Natural killer cell treated with Interleukin-12 subunit alpha and Interleukin-12 subunit beta and Interleukin-15 and Interleukin-18, amount 100 ng/mL, for 72 hours (primary cell): ENCODE measurements around the gene SLC16A8. TPM values are rescaled to one million over a fixed set of nuclear protein-coding genes. Genes with fewer than 3 reads are reported as not detected.
A peak's percentile ranks its signal among the peaks of the same experiment; 100 is the strongest.
"Not testable (repeated sequence)": the region's sequence is repeated elsewhere in the genome, so short reads cannot be mapped to it uniquely, and the experiment has no call there.

Experiments used
- ATAC-seq, 2 donors: fragments of 150-1000 bp; cut with Tn5 transposase in 1 of 2; sonication (Bioruptor Pico), chemical (Tn5 transposase) in 1 of 2; 2 replicates each; pipeline ENCODE4 v1.10.0; 2021
- DNase-seq: peaks from one replicate; pipeline ENCODE4 v3.0.0; 2022; ENCODE audit warnings: low spot score
- H3K27ac Mint-ChIP-seq, 2 donors: 1 replicate in 1 of 2; 2 replicates in 1 of 2; pipeline ENCODE4 v1.8.0; 2022; ENCODE audit warnings: mixed read lengths in 2 of 2, mild to moderate bottlenecking in 1 of 2, moderate library complexity in 1 of 2
- H3K27me3 Mint-ChIP-seq, 2 donors: 1 replicate in 1 of 2; 2 replicates in 1 of 2; pipeline ENCODE4 v1.8.0; 2022; ENCODE audit warnings: mixed read lengths in 2 of 2
- H3K36me3 Mint-ChIP-seq: one replicate; pipeline ENCODE4 v1.8.0; 2022; ENCODE audit warnings: mixed read lengths
- H3K4me1 Mint-ChIP-seq, 2 donors: 1 replicate in 1 of 2; 2 replicates in 1 of 2; pipeline ENCODE4 v1.8.0; 2022; ENCODE audit warnings: low read depth in 2 of 2, mixed read lengths in 2 of 2, mild to moderate bottlenecking in 1 of 2
- H3K4me3 Mint-ChIP-seq: one replicate; pipeline ENCODE4 v1.8.0; 2022; ENCODE audit warnings: mixed read lengths
- H3K9me3 Mint-ChIP-seq: 2 replicates; pipeline ENCODE4 v1.8.0; 2022; ENCODE audit warnings: mixed read lengths
- total RNA-seq, 2 donors: library from RNA; stranded (reverse); gene quantifications; one replicate each; pipeline ENCODE4 v1.2.3, GENCODE V29; 2022

SLC16A8 gene
- total RNA-seq, 2 donors from 2014 or later = 0.50 TPM; not detected in 1

DNA sequence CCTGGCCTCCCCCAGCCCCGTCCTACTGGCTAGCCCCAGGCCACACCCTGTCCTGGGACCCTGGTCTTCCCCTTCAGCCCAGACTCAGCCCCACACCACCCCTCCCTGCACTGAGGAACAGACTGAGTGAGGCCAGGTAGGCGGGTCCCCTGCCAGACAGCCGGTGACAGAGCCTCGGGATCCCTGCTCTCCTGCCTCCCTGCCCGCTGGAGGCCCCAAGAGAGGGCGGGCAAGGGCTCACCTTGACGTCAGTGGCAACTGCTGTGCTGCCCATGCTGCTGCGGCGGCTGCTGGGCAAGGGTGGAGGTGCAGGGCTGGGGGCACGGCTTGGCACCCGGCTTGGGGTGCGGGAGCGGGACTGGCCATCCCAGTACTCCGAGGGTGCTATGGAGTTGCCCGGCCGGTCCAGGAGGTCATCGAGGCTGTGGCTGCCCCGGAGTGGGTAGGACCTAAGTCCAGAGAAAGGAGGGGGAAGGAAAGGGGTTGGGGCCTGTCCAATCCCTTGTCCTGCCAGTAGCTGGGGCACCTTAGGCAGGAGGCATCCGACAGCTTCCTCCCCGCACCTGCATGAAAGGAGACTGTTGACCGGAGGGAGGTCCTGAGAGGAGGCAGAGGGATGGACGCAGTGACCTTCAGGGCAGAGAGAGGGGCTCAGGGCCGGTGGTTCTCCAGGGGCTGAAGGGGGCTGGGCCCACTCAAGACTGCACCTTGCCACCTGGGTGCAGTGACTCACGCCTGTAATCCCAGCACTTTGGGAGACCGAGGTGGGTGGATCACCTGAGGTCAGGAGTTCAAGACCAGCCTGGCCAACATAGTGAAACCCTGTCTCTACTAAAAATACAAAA lies 2.2 kb upstream of the SLC16A8 start:
- DNase-seq (peak; percentile 61), ATAC-seq (no peak)
- no peak overlapping the region for H3K4me3 Mint-ChIP-seq
- peaks cover 4% of the 10 kb centered on the region in 2 donors for H3K4me1 Mint-ChIP-seq
- no peaks in the 10 kb centered on the region for H3K36me3 Mint-ChIP-seq
- H3K9me3 Mint-ChIP-seq = no peaks in the 10 kb centered on the region
- H3K27ac Mint-ChIP-seq = no peak overlapping the region
- peaks cover 0 to 2% of the 10 kb centered on the region in 2 donors for H3K27me3 Mint-ChIP-seq

DNA sequence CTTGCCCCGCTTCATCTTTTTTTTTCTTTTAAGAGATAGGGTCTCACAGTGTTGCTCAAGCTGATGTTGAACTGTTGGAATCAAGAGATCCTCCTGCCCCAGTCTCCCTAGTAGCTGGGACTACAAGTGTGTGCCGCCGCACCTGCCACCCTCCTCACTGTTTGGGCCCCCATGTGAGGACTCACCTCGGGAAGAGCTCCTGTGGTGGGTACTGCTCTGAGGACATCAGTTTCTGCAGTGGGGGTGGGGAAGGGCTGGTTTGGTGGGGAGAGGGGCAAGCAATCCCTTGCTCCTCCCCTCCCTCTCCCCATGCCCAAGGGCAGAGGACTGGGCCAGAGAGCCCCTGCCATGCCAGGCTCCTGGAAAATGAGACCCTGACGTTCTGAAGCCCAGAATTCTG lies 1.5 kb upstream of the SLC16A8 start:
- H3K27ac Mint-ChIP-seq = no peak overlapping the region
- H3K27me3 Mint-ChIP-seq = peaks cover 0 to 2% of the 10 kb centered on the region in 2 donors
- DNase-seq = no peak
- no peaks in the 10 kb centered on the region for H3K36me3 Mint-ChIP-seq
- H3K4me1 Mint-ChIP-seq = peaks cover 4% of the 10 kb centered on the region in 2 donors
- no peak for ATAC-seq
- no peak overlapping the region for H3K4me3 Mint-ChIP-seq
- no peaks in the 10 kb centered on the region for H3K9me3 Mint-ChIP-seq

DNA sequence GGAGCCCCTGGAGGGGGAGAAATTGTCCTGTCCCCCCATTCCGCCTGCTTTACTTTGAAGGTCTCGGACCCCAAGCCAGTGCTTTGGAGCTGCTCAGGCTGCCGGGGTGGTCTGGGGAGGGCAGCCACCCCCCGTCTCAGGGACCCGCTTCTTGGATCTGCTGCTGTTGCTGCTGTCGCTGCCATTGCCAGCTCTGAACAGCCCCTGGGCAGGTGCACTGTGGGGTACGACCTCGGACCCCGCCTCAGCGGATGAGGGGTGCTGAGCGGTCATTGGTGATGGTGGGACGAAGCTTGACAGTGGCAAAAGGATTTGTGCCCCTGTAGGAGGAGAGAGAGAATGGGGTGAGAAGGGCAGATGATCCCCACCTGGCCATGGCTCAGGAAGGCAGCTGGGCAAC lies 1.1 kb upstream of the SLC16A8 start:
- Mint-ChIP-seq H3K9me3 (no peaks in the 10 kb centered on the region), H3K27ac (no peak overlapping the region), H3K27me3 (peaks cover 0 to 3% of the 10 kb centered on the region in 2 donors)

DNA sequence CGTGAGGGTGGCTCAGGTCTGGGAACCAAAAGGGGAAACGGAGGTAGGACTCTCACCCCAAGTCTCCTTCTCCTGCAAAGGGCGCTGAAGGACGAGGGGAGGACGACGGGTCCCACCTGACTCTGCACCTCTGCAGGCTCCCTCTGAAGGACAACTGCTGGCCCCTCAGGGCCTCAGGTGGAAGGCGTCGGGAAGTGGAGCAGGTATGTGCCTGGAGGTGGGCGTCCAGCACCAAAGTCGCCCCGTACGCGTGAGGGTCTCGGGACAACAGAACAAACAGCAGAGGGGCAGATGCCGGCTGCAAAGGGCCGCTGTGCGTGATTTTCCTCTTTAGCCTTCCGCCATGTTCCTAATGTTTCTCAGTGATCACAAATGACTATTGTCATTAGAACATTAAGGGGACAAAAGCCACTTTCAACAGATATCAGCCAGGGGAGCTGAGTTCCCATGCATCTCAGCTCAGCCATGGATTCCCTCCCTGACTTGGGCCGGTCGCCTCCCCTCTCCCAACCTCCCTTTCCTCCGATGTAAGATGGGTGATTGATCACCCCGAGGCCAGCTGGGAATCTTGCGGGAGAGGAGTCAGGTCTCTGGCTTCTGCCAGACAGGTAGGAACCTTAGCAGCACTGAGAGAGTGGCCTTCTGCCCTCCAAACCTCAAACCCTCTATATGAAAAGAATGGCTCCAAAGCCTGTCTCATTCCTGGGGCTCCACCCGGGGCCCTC lies 836 bp downstream of the SLC16A8 start:
- Mint-ChIP-seq H3K4me1 (peaks cover 4% of the 10 kb centered on the region in 2 donors), H3K36me3 (no peaks in the 10 kb centered on the region), H3K27me3 (peaks cover 0 to 2% of the 10 kb centered on the region in 2 donors), H3K27ac (no peak overlapping the region), H3K4me3 (no peak overlapping the region), H3K9me3 (no peaks in the 10 kb centered on the region)
- DNase-seq (no peak), ATAC-seq (no peak)

More for the DNA sequence above, 1.1 kb upstream of the SLC16A8 start:
- H3K36me3 Mint-ChIP-seq = no peaks in the 10 kb centered on the region
- peaks cover 4% of the 10 kb centered on the region in 2 donors for H3K4me1 Mint-ChIP-seq
- DNase-seq = no peak
- no peak overlapping the region for H3K4me3 Mint-ChIP-seq
- no peak for ATAC-seq

DNA sequence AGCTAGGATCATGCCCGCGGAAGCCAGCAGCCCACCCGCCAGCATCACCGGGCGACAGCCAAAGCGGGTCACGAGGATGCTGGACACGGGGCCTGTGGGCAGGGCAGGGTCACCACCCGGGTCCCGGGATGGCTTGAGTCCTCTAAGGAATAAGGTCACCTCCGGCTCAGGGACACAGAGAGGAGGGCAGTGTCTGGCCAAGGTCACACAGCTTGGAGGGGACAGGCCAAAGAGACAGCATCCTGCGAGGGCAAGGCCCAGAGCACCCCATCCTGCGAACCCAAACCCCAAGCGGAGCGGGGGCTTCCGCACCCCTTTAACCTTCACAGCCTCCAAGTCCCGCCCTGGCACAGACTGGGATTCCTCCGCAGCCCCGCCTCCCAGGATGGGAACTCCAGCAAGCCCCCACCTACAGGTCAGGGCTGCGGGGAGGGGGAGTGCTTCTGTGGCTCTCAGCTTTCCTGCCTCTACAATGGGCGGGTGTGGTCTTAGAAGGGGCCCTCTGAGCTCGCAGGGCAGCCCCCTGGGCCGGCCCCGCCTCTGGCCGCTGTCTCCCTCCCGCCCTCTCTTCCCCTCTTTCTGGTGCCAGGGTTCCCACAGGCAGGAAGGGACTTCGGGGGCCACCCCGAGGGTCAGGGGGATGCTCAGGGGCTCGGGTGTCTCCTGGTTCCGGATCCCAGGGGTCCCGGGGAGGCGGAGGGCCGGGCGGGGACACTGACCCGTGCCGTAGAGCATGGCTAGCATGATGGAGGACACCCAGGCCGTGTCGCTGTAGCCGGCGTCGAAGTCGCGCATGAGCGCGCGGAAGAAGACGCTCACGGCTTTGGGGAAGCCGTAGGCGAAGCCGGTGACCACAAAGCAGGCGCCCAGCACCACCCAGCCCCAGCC lies 1.8 kb downstream of the SLC16A8 start:
- Mint-ChIP-seq H3K27ac (no peak overlapping the region), H3K4me3 (peak overlapping the region; percentile 32), H3K36me3 (no peaks in the 10 kb centered on the region), H3K9me3 (no peaks in the 10 kb centered on the region), H3K4me1 (no peaks in the 10 kb centered on the region), H3K27me3 (peaks cover 0 to 2% of the 10 kb centered on the region in 2 donors)
- ATAC-seq (peak in 1 of 2 donors; percentile 41), DNase-seq (peak; percentile 58)

DNA sequence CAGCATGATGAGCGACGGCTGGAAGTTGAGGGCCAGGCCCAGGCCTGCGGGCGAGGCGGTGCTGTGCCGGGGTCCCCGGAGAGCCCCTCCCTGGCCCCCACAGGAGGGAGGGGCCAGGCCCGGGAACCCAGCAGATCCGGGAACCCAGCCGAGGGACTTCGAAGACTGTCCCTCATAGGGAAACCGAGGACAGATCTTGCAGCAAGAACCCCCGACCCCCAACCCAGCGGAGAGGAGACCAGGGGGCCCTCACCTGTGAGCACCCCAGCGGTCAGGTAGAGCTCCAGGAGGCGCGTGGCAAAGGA lies 2.4 kb downstream of the SLC16A8 start:
- Mint-ChIP-seq H3K27ac (no peak overlapping the region), H3K4me1 (no peaks in the 10 kb centered on the region), H3K9me3 (no peaks in the 10 kb centered on the region), H3K27me3 (peaks cover 0 to 2% of the 10 kb centered on the region in 2 donors), H3K4me3 (peak overlapping the region; percentile 32), H3K36me3 (no peaks in the 10 kb centered on the region)
- no peak for ATAC-seq
- peak; percentile 54 for DNase-seq

DNA sequence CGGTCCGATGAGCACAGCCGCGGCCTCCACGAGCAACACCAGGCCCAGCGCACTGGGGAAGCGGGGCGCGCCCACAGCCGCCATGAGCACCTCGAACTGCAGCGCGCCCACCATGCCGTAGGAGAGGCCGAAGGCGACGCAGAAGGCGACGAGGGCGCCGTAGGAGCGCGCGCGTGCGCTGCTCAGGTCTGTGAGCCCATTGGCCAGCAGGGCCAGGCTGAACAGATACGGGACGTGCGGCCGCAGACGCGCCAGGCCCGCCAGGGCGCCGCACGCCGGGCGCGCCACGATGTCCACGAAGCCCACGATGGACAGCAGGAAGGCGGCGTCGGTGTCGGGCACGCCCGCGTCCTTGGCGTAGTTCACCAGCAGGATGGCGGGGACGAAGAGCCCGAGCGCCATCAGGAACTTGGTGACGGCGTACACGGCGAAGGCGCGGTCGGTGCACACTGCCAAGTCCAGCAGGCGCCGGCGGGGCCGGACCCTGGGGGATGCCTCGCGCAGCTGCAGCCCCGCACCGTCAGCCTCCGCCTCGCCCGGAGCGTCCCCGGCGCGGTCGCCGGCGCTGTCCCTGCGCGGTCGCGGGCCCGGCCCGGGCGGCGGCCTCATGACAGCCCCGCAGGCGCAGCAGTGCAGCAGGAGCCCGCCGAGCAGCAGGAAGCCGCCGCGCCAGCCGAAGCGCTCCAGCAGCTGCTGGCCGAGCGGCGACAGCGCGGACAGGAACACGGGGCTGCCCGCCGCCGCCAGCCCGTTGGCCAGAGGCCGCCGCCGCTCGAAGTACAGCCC lies 2.9 kb downstream of the SLC16A8 start:
- Mint-ChIP-seq H3K27me3 (peaks cover 0 to 2% of the 10 kb centered on the region in 2 donors), H3K9me3 (no peaks in the 10 kb centered on the region), H3K4me3 (no peak overlapping the region), H3K4me1 (no peaks in the 10 kb centered on the region), H3K36me3 (no peaks in the 10 kb centered on the region), H3K27ac (no peak overlapping the region)
- DNase-seq (peak; percentile 61), ATAC-seq (peak; percentile 54 to 70)

DNA sequence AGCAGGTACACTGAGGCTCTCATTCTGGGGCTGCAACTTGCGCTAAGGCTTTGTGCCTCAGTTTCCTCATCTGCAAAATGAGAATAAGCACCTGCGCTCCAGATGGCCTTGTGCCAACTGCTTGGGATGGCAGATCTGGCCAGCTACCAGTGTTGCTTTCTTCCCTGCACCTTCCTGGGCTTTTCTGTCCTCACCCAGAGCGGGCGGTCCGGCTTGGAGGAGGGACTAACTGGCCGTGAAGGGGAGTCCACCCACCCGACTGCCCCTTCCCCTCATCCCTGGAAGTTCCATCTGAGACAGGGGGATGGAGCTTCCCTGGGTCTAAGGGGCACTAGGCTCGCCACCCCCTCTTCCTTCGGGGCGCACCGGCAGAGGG lies 3.5 kb downstream of the SLC16A8 start:
- peaks cover 0 to 2% of the 10 kb centered on the region in 2 donors for H3K27me3 Mint-ChIP-seq

DNA sequence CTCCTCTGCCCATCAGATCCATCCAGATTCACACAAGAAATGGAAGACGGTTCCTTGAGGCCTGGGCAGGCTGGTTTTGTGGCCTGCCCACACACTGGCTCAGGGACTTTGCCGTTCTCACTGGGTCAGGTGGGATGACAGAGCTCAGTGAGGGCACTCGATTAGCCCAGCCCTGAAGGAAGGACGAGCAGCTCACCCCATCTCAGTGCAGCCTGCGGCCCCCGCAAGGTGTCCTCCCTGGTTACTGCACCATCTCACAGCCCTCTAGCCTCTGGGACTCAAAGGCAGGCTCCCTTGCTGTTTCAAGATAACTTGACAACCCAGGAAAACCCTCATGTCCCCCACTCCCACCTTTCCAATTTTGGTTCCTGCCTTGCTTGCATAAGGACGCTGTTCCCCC lies 4.2 kb downstream of the SLC16A8 start:
- ATAC-seq (no peak), DNase-seq (peak; percentile 35)
- no peak overlapping the region for H3K4me3 Mint-ChIP-seq
- H3K36me3 Mint-ChIP-seq = no peaks in the 10 kb centered on the region
- H3K9me3 Mint-ChIP-seq = no peaks in the 10 kb centered on the region
- H3K27me3 Mint-ChIP-seq = peaks cover 0 to 2% of the 10 kb centered on the region in 2 donors
- no peaks in the 10 kb centered on the region for H3K4me1 Mint-ChIP-seq
- no peak overlapping the region for H3K27ac Mint-ChIP-seq

More for the DNA sequence above, 3.5 kb downstream of the SLC16A8 start:
- Mint-ChIP-seq H3K27ac (no peak overlapping the region), H3K4me1 (no peaks in the 10 kb centered on the region), H3K4me3 (no peak overlapping the region), H3K9me3 (no peaks in the 10 kb centered on the region), H3K36me3 (no peaks in the 10 kb centered on the region)
- ATAC-seq (no peak), DNase-seq (no peak)

DNA sequence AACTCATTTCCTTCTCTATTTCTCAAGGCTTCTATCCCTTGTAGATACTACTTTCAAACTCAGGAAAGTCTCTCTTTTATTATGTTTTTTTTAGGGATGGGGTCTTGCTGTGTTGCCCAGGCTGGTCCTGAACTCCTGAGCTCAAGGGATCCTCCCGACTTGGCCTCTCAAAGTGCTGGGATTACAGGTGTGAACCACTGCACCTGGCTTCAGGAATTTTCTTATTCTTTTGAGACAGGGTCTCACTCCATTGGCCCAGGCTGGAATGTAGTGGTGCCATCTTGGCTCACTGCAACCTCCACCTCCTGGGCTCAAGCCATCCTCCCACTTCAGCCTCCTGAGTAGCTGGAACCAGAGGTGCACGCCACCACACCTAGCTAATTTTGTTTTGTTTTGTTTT lies 4.8 kb downstream of the SLC16A8 start:
- not testable (repeated sequence) for H3K9me3 Mint-ChIP-seq, DNase-seq, H3K36me3 Mint-ChIP-seq, H3K4me1 Mint-ChIP-seq, ATAC-seq, H3K27ac Mint-ChIP-seq, H3K27me3 Mint-ChIP-seq, H3K4me3 Mint-ChIP-seq

DNA sequence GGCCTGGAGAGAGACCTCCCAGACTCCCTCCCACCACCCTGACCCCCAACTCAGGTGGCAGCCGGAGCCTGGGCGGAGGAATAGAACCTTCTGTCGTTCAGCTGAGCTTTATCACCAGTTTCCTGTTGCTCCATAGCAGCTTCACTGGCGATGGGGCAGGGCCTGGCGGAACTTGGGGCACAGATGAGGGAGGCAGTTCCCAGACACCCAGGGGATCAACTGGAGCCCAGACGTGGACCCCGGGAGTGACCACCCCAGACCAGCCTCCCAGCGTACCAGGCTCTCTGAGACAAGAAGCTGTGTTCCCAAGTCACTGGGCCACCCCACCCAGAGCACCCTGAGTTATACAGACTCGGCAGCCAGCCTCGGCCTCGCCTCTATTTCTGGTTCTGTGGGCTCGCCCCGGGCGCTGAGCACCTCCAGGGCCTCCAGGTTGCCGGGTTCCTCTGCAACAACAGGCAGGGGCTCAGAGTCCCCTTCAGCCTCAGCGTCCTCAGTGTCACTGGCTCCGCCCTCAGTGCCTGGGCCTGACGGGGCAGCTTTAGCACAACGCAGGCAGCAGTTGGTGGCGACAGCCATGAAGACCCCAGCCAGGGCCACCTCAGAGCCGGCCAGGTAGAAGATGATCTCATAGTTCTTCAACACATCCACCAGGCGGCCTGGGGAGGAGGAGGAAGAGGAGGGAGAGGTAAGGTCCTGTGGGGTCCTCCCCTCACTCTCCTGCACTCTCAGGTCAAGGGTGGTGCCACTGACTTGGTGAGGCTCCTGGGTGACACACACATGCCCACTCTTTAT lies 5.7 kb downstream of the SLC16A8 start:
- Mint-ChIP-seq H3K36me3 (no peaks in the 10 kb centered on the region), H3K9me3 (no peaks in the 10 kb centered on the region), H3K27me3 (peaks cover 0 to 2% of the 10 kb centered on the region in 2 donors), H3K4me1 (no peaks in the 10 kb centered on the region), H3K4me3 (no peak overlapping the region), H3K27ac (no peak overlapping the region)
- ATAC-seq = no peak
- no peak for DNase-seq

DNA sequence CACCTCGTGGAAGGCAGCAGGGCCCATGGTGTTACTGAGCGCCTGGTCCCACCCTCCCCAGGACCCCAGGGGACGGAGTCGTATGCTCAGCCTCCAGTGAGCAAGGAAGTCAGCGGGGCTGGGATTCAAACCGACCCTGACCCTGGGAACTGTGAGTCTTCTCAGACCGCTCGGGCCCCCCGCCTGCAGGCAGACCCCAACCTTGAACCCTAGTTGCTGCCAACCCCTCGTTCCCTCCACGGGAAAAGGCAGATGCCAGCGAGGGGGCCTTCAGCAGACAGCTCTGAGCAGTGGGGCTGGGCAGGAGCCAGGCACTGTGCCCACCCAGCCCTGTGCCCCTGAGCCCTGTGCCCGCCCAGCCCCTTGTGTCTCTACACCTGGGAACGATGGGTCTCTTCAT lies 6.4 kb downstream of the SLC16A8 start:
- DNase-seq (no peak), ATAC-seq (no peak)
- peaks cover 0 to 2% of the 10 kb centered on the region in 2 donors for H3K27me3 Mint-ChIP-seq
- no peaks in the 10 kb centered on the region for H3K36me3 Mint-ChIP-seq
- H3K4me3 Mint-ChIP-seq = no peak overlapping the region
- H3K4me1 Mint-ChIP-seq = no peaks in the 10 kb centered on the region
- no peak overlapping the region for H3K27ac Mint-ChIP-seq
- no peaks in the 10 kb centered on the region for H3K9me3 Mint-ChIP-seq
